Stimulated activated CD8-positive, alpha-beta memory T cell treated with anti-CD3 and anti-CD28 coated beads, Interleukin-7, amount 100 ng/mL, for 1 hour (primary cell): ENCODE data around the gene TNS1.

Experiments
- DNase-seq, 2 donors: peaks; one replicate each; pipeline ENCODE4 v3.0.0-alpha.2; 2020; ENCODE audit warnings: low read depth in 2 of 2

TNS1 gene

GRCh38 chr2:217851191-217852020 lies 151.4 kb downstream of the TNS1 start:
- no peak for DNase-seq

- DNase-seq, result no peak
Measured at GRCh38 chr2:217849154-217849975, 153.4 kb downstream of the TNS1 start.

- DNase-seq, result no peak
Measured at GRCh38 chr2:217848351-217848957, 154.3 kb downstream of the TNS1 start.

GRCh38 chr2:217847552-217848350 lies 155.0 kb downstream of the TNS1 start:
- no peak for DNase-seq

GRCh38 chr2:217847115-217847514 lies 155.7 kb downstream of the TNS1 start:
- no peak for DNase-seq

- DNase-seq, result no peak
Measured at GRCh38 chr2:217846321-217846743, 156.5 kb downstream of the TNS1 start.

GRCh38 chr2:217845301-217845700 lies 157.5 kb downstream of the TNS1 start:
- DNase-seq, result no peak

- DNase-seq, result no peak
Measured at GRCh38 chr2:217844696-217845095, 158.1 kb downstream of the TNS1 start.

- DNase-seq, result no peak
Measured at GRCh38 chr2:217843324-217843723, 159.5 kb downstream of the TNS1 start.

GRCh38 chr2:217842017-217842416 lies 160.8 kb downstream of the TNS1 start:
- no peak for DNase-seq

GRCh38 chr2:217840522-217840921 lies 162.3 kb downstream of the TNS1 start:
- DNase-seq, result no peak

GRCh38 chr2:217839750-217840107 lies 163.1 kb downstream of the TNS1 start:
- no peak for DNase-seq

GRCh38 chr2:217839073-217839749 lies 163.6 kb downstream of the TNS1 start:
- DNase-seq, result no peak

GRCh38 chr2:217838409-217838831 lies 164.4 kb downstream of the TNS1 start:
- no peak for DNase-seq

GRCh38 chr2:217837530-217837929 lies 165.3 kb downstream of the TNS1 start:
- no peak for DNase-seq

- DNase-seq, result no peak
Measured at GRCh38 chr2:217836901-217837491, 165.8 kb downstream of the TNS1 start.

- no peak for DNase-seq
Measured at GRCh38 chr2:217835931-217836891, 166.6 kb downstream of the TNS1 start.

- DNase-seq, result no peak
Measured at GRCh38 chr2:217834744-217835513, 167.9 kb downstream of the TNS1 start.
